ENCODE measurements around the gene CALN1. TPM values are rescaled to one million over a fixed set of nuclear protein-coding genes. Genes with fewer than 3 reads are reported as not detected.

CALN1 gene
- total and polyA plus RNA-seq, 9 of the 15 experiments (the other 6 are each of a cell fraction or from before 2014, with no cell fraction given), result 1.4 to 7.5 (median 3.3) TPM

DNA sequence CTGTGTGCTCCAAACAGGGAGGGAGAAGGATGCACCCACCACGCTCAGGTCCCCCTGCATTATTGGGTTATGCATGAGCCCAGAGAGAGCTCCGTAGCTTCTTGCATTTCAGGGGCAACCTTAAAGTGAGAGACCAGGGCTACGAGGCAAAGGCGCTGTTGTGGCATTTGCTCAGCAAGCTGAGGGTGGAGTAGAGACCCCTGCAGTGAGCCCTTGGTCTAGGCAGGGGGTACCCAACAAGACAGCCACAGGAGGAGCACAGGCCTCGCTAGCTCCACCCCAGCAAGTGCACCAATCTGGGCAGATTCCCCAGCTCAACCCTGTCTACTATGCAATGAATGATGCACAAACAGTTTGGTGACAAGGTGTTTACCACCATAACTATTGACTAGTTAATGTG lies 198.4 kb downstream of the CALN1 start:
- Histone ChIP-seq H3K36me3 (ENCODE audit: control insufficient read depth, insufficient read depth, low read length) (no peaks in the 10 kb centered on the region), H3K9me3 (replicated peaks; ENCODE audit: control insufficient read depth, insufficient read depth, low read depth, low read length) (no peaks in the 10 kb centered on the region), H3K27me3 (ENCODE audit: control insufficient read depth in 2 of 2, insufficient read depth in 2 of 2, low read length in 2 of 2) (peaks cover 0 to 7% of the 10 kb centered on the region in 2 experiments; a peak in 2 of 5 replicates), H3K4me2 (ENCODE audit: insufficient read depth, low read length) (no peak overlapping the region), H3K9me1 (ENCODE audit: control insufficient read depth, insufficient read depth, low read length) (peaks cover 2% of the 10 kb centered on the region), H3K4me3 (no peak overlapping the region), H3K27ac (ENCODE audit: extremely low read depth, low read depth, low read length) (no peak overlapping the region), H3K9ac (ENCODE audit: insufficient read depth in 1 of 2, low read depth in 2 of 2, low read length in 2 of 2) (no peak overlapping the region), H3K4me1 (replicated peaks in 1 of 2; ENCODE audit: control insufficient read depth in 2 of 2, insufficient read depth in 2 of 2, low read length in 2 of 2) (peaks cover 0 to 4% of the 10 kb centered on the region in 2 experiments; a peak in 1 of 5 replicates), H4K20me1 (replicated peaks; ENCODE audit: control insufficient read depth, insufficient read depth, low read length) (no peaks in the 10 kb centered on the region; the same call in 1 of the 2 replicates), H2AFZ (ENCODE audit: low read depth, low read length) (no peak overlapping the region), H3K79me2 (ENCODE audit: control insufficient read depth, insufficient read depth, low read length) (no peaks in the 10 kb centered on the region)
- intact Hi-C loops (cut with micrococcal nuclease), result no loop called here
- ATAC-seq, result no peak
- DNase-seq (ENCODE audit: extremely low read depth in 1 of 4, low spot score in 3 of 4), result no peak
- POLR2A ChIA-PET, result no interaction called here
- 8% methylated on average over 5 of the region's 5 CpGs for WGBS (ENCODE audit: insufficient coverage, low coverage, missing lambda C conversion rate)
- no peak for TF ChIP-seq SMARCE1 (IDR thresholded peaks at IDR 0.05)
- in situ Hi-C loops (cut with MboI), result no loop called here
- CTCF ChIA-PET (ENCODE audit: low intra/inter-chr PET ratio), result no interaction called here
- no peak for FAIRE-seq
- BruUV-seq (replicated peaks), result no TSS peak

DNA sequence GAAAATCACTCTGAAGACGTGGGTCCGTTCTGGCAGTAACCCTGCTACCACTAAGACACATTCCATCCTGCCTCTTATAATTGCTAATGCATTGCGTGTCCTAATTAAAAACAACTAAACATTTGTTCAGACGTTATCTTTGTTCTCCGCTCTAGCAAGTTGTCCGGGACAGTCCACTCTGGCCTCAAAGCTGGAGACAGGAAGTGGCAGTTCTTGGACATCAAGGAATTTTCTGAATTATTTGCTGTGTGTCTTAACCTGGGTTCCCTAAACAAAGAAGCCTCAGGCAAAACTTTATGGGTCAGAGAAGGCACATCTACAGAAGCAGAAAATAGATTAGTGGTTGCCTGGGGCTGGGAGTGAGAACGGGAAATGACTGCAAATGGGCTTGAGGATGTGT lies 199.1 kb downstream of the CALN1 start:
- peaks cover 0 to 4% of the 10 kb centered on the region in 2 experiments; a peak in 1 of 5 replicates for H3K4me1 ChIP-seq (replicated peaks in 1 of 2; ENCODE audit: control insufficient read depth in 2 of 2, insufficient read depth in 2 of 2, low read length in 2 of 2)
- ATAC-seq (no peak), DNase-seq (ENCODE audit: extremely low read depth in 1 of 4, low spot score in 3 of 4) (no peak), FAIRE-seq (no peak)
- H3K4me3 ChIP-seq, result no peak overlapping the region
- no peaks in the 10 kb centered on the region for H3K9me3 ChIP-seq (replicated peaks; ENCODE audit: control insufficient read depth, insufficient read depth, low read depth, low read length)
- intact Hi-C loops (cut with micrococcal nuclease), result no loop called here
- H4K20me1 ChIP-seq (replicated peaks; ENCODE audit: control insufficient read depth, insufficient read depth, low read length), result no peaks in the 10 kb centered on the region; the same call in 1 of the 2 replicates
- BruUV-seq (replicated peaks), result no TSS peak
- H3K36me3 ChIP-seq (ENCODE audit: control insufficient read depth, insufficient read depth, low read length), result no peaks in the 10 kb centered on the region
- ChIA-PET POLR2A (no interaction called here), CTCF (ENCODE audit: low intra/inter-chr PET ratio) (no interaction called here)
- no peak overlapping the region for H3K4me2 ChIP-seq (ENCODE audit: insufficient read depth, low read length)
- H3K27ac ChIP-seq (ENCODE audit: extremely low read depth, low read depth, low read length), result no peak overlapping the region
- H3K79me2 ChIP-seq (ENCODE audit: control insufficient read depth, insufficient read depth, low read length), result no peaks in the 10 kb centered on the region
- in situ Hi-C loops (cut with MboI), result no loop called here
- peaks cover 2% of the 10 kb centered on the region for H3K9me1 ChIP-seq (ENCODE audit: control insufficient read depth, insufficient read depth, low read length)
- 13% methylated on average over 7 of the region's 7 CpGs for WGBS (ENCODE audit: insufficient coverage, low coverage, missing lambda C conversion rate)
- H2AFZ ChIP-seq (ENCODE audit: low read depth, low read length), result no peak overlapping the region
- no peak overlapping the region for H3K9ac ChIP-seq (ENCODE audit: insufficient read depth in 1 of 2, low read depth in 2 of 2, low read length in 2 of 2)
- H3K27me3 ChIP-seq (ENCODE audit: control insufficient read depth in 2 of 2, insufficient read depth in 2 of 2, low read length in 2 of 2), result peaks cover 0 to 7% of the 10 kb centered on the region in 2 experiments; a peak in 2 of 5 replicates
- TF ChIP-seq PRPF4 (IDR thresholded peaks at IDR 0.05; ENCODE audit: insufficient read depth, low read depth, low read length, poor library complexity, severe bottlenecking) (no peak), ZNF586 (CRISPR knock-in tag; conservative IDR thresholded peaks at IDR 0.05) (no peak), ARNT (IDR thresholded peaks at IDR 0.05) (no peak), ETS2 (tag; IDR thresholded peaks at IDR 0.05; ENCODE audit: borderline replicate concordance, poor library complexity, severe bottlenecking) (no peak)
- TF ChIP-seq, protein P1, sequence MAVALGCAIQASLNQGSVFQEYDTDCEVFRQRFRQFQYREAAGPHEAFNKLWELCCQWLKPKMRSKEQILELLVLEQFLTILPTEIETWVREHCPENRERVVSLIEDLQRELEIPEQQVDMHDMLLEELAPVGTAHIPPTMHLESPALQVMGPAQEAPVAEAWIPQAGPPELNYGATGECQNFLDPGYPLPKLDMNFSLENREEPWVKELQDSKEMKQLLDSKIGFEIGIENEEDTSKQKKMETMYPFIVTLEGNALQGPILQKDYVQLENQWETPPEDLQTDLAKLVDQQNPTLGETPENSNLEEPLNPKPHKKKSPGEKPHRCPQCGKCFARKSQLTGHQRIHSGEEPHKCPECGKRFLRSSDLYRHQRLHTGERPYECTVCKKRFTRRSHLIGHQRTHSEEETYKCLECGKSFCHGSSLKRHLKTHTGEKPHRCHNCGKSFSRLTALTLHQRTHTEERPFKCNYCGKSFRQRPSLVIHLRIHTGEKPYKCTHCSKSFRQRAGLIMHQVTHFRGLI (CRISPR knock-in tag; IDR thresholded peaks at IDR 0.05), result no peak
